Large intestine (tissue), 3 donors: ENCODE data around the gene C10orf62. TPM values are rescaled to one million over a fixed set of nuclear protein-coding genes. Genes with fewer than 3 reads are reported as not detected.
"Not testable (repeated sequence)": the region's sequence is repeated elsewhere in the genome, so short reads cannot be mapped to it uniquely, and the experiment has no call there.

Experiments
- DNase-seq, 2 donors: peaks; one replicate each; pipeline versions ENCODE4 v3.0.0 to v3.0.0-alpha.2; 2013
- H3K27ac ChIP-seq: one replicate; pipeline ENCODE4 v1.5.1; 2013; ENCODE audit warnings: low read length
- H3K27me3 ChIP-seq: 2 replicates; pipeline ENCODE4 v1.6.1; 2013; ENCODE audit warnings: low read length; ENCODE audit not compliant: control insufficient read depth, insufficient read depth
- H3K36me3 ChIP-seq: 2 replicates; pipeline ENCODE4 v1.6.1; 2013; ENCODE audit warnings: low read length; ENCODE audit not compliant: control insufficient read depth, insufficient read depth
- H3K4me1 ChIP-seq: one replicate; pipeline ENCODE4 v1.6.1; 2013; ENCODE audit warnings: low read length; ENCODE audit not compliant: control insufficient read depth, insufficient read depth
- H3K4me3 ChIP-seq: one replicate; pipeline ENCODE4 v1.5.1; 2013; ENCODE audit warnings: low read length
- H3K9me3 ChIP-seq: one replicate; pipeline ENCODE4 v1.6.1; 2013; ENCODE audit warnings: mild to moderate bottlenecking, low read depth, low read length, moderate library complexity; ENCODE audit not compliant: control insufficient read depth
- WGBS: methylation state at CpG from one replicate; pipeline ENCODE4 v1.1.5; 2013; ENCODE audit warnings: low lambda C conversion rate; ENCODE audit not compliant: insufficient coverage; 5-methylcytosine and 5-hydroxymethylcytosine counted together
- polyA plus RNA-seq: library from polyadenylated mRNA; unstranded; fragments of 120-200 nt; gene quantifications from one replicate; pipeline ENCODE4 v1.2.1, GENCODE V29; 2013

Gene C10orf62
- polyA plus RNA-seq, 1 donor, result 0.09 TPM

DNA sequence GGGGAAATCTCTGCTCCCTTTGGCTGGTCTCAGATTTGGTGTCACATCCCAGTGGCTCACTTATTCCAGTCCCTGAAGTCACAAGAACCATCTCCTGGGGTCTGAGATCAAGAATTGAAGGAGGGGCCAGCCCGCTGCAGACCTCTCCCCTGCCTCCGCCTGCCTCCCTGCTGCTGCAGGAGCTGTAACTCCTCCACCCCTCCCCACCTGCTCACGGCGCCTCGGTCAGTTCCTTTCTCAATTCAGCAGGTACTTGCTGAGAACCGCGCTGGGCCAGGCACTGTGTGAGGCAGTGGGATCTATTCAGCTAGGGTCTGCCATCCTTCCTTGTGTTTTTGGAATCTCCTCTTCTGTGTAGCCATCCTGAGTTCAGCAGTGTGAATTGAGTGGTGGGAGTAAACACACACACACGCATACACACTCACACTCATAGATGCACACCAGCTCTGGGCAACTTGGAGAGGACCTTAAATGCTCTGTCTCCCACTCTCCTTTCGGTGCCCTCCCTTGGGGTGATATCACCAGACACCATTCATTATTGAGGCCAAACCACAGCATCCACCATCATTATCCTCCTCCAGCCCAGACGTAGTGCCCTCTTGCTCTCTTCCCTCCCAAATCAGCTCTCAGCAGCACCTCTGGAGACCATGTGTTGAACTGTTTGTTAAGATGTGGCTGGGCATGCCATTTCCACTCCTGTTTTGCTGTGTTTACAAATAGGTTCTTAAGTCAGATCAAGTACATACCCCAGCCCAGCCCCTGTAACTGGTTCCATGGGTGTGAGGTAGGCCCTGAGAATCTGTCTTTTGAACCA lies 39.0 kb upstream of the C10orf62 start:
- peaks cover under 1% of the 10 kb centered on the region for H3K9me3 ChIP-seq
- H3K36me3 ChIP-seq, result no peaks in the 10 kb centered on the region
- no peaks in the 10 kb centered on the region for H3K27me3 ChIP-seq
- peaks cover 3% of the 10 kb centered on the region for H3K4me1 ChIP-seq
- no peak for DNase-seq
- H3K27ac ChIP-seq, result no peak overlapping the region
- no peak overlapping the region for H3K4me3 ChIP-seq
- no CpG with 5 or more reads among the region's 10 CpGs for WGBS

DNA sequence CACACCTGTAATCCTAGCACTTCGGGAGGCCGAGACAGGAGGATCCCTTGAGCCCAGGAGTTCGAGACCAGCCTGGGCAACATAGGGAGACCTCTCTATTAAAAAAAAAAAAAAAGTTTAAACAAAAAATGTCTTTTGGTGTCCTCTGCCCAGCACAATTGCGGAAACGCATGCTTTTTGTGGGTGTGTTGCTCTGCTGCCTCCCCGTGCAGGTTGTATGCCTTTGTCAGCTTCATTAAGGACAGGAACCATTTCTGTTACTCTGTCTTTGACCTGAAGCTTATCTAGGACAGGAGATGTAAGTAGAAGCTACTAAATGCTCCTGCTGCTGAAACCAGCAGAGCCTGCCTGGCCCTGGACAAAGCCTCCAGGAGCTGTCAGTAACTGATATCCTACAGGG lies 38.2 kb upstream of the C10orf62 start:
- no CpG with 5 or more reads among the region's 6 CpGs for whole genome bisulfite sequencing
- Histone ChIP-seq H3K36me3 (no peaks in the 10 kb centered on the region), H3K27ac (no peak overlapping the region), H3K9me3 (peaks cover 3% of the 10 kb centered on the region), H3K4me1 (peaks cover 3% of the 10 kb centered on the region), H3K4me3 (no peak overlapping the region), H3K27me3 (no peaks in the 10 kb centered on the region)
- DNase-seq, result no peak

DNA sequence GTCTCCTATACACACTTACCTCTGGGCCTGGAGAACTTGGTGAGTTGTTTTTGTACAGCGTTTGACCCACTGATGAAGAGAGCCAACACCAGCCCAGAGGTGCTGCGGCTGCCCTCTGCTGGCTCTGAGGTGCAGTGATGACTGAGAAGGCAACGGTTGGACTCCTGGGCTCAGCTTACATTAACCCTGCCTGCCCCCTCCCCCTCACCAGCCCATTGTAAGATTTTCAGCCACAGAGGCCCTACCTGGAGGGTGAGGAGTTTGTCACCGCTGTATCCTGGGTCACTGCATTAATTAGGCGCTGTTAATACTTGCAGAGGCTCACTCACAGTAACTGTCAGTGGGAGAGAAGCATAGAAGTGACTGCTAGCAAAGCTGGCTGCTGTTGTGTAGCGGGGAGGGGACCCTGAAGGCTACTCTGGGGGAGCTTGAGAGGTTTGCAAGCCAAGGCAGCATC lies 35.9 kb upstream of the C10orf62 start:
- Histone ChIP-seq H3K4me3 (no peak overlapping the region), H3K36me3 (no peaks in the 10 kb centered on the region), H3K27me3 (no peaks in the 10 kb centered on the region), H3K9me3 (peaks cover 3% of the 10 kb centered on the region), H3K27ac (no peak overlapping the region), H3K4me1 (peaks cover 3% of the 10 kb centered on the region)
- WGBS, result no CpG with 5 or more reads among the region's 6 CpGs
- DNase-seq, result peak; percentile 22 to 32

DNA sequence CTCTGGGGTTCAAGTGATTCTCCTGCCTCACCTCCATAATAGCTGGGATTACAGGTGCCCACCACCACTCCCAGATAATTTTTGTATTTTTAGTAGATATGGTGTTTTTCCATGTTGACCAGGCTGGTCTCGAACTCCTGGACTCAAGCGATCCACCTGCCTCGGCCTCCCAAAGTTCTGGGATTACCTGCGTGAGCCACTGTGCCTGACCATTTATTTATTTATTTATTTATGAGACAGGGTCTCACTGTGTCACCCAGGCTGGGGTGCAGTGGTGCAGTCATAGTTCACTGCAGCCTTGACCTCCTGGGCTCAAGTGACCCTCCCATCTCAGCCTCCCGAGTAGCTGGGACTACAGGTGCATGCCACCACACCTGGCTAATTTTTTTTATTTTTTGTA lies 35.2 kb upstream of the C10orf62 start:
- not testable (repeated sequence) for H3K27ac ChIP-seq, H3K36me3 ChIP-seq, H3K4me1 ChIP-seq, H3K4me3 ChIP-seq, H3K27me3 ChIP-seq, H3K9me3 ChIP-seq, DNase-seq
- no CpG with 5 or more reads among the region's 5 CpGs for WGBS

DNA sequence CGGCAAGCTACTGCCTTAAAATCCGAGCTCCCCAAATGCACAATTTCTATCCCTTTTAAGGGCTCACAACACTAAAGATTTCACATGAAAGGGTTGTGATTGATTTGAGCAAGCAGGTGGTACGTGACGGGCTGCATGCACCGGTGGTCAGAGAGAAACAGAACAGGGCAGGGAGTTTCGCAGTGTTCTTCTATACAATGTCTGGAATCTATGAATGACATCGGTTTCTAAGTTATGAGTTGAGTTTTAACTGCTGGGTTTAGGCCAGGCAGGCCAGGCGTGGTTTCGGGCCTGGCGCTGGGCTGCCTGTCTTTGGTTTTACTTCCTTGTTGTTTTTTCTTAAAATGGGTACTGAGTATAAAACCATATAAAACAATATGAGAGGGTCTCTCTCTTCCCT lies 34.0 kb upstream of the C10orf62 start:
- not testable (repeated sequence) for H3K27ac ChIP-seq, H3K4me3 ChIP-seq, H3K4me1 ChIP-seq, H3K9me3 ChIP-seq, H3K36me3 ChIP-seq, DNase-seq, H3K27me3 ChIP-seq
- no CpG with 5 or more reads among the region's 10 CpGs for WGBS

DNA sequence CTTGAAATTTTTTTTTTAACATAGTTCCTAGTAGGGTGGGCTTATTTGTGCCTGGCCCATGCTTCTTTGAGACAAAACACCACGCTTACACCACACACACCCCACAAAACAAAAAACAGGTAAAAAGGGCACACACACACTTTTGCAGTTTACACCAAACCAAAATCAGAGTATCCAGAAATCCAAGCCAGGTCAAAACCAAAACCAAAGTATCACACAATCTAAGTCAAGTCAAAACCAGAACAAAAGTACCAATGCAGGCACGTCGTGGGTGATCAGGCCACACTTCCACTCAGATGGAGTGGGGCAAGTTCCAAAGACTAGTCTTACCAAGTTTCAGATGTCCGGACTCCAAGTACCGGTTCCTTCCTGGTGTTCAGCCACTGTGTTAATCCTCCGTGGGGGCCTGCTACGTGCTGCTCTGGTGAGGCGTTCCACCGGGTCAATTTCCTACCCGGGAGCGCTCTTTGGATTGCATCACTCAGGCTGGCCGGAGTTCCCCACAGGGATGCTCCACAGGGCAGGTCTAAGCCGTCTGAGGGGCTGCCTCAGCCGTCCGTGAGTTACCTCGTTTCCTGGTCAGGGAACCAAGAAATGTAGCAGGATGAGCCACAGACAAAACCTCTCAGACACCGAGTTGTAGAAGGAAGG lies 28.7 kb upstream of the C10orf62 start:
- no CpG with 5 or more reads among the region's 17 CpGs for WGBS

DNA sequence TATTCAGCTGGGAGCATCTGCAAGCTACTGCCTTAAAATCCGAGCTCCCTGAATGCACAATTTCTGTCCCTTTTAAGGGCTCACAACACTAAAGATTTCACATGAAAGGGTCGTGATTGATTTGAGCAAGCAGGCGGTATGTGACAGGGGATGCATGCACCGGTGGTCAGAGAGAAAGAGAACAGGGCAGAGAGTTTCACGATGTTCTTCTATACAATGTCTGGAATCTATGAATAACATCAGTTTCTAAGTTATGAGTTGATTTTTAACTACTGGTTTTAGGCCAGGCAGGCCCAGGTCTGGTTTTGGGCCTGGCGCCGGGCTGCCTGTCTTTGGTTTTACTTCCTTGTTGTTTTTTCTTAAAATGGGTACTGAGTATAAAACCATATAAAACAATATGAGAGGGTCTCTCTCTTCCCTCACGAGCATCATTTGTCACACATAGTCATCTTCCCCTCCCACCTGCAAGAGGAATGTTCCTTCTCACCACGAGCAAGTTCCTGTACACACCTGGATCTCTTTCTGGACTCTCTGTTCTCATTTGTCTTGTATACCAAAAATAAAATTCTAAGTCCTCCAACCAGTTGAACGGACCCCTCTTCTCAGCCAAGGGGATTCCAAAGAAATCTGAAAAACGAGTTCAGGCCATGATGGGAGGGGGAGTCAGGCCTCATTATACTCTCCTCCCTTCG lies 28.0 kb upstream of the C10orf62 start:
- H3K27me3 ChIP-seq, H3K27ac ChIP-seq, H3K4me1 ChIP-seq, DNase-seq, H3K4me3 ChIP-seq, H3K36me3 ChIP-seq, H3K9me3 ChIP-seq: not testable (repeated sequence)
- WGBS, result no CpG with 5 or more reads among the region's 12 CpGs

More for the DNA sequence above, 28.7 kb upstream of the C10orf62 start:
- H3K9me3 ChIP-seq, H3K4me3 ChIP-seq, H3K27me3 ChIP-seq, H3K27ac ChIP-seq, H3K36me3 ChIP-seq, H3K4me1 ChIP-seq, DNase-seq: not testable (repeated sequence)

DNA sequence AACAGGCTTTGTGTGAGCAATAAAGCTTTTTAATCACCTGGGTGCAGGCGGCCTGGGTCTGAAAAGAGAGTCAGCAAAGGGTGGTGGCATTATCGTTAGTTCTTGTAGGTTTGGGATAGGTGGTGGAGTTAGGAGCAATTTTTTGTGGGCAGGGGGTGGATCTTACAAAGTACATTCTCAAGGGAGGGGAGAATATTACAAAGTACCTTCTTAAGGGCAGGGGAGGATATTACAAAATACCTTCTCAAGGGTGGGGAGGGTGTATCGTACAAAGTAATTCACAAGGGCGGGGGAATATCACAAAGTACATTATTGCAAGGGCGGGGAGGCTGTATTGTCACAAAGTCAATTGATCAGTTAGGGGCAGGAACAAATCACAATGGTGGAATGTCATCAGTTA lies 27.2 kb upstream of the C10orf62 start:
- H3K27ac ChIP-seq, H3K36me3 ChIP-seq, H3K9me3 ChIP-seq, H3K4me3 ChIP-seq, H3K4me1 ChIP-seq, DNase-seq, H3K27me3 ChIP-seq: not testable (repeated sequence)
- WGBS, result no CpG with 5 or more reads among the region's 5 CpGs

DNA sequence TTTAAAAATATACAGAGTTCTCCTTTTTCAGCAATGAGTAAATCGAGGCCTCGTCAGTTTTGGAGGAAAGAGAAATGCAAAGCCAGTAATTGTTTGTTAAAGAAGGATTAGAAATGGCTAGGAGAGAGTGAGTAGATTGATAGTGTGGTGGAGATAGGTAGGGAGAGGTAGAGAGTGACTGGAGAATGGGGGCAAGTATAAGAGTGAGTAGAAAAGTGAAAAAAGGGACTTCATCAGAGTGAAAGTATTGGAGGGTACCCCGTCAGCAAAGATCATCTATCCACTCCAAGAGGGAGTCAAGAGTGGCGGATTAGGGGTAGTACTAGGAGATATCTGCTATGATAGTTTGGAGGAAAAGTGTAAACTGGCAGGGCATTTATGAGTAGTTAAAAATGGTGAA lies 26.2 kb upstream of the C10orf62 start:
- Histone ChIP-seq H3K9me3 (no peaks in the 10 kb centered on the region), H3K4me3 (no peak overlapping the region), H3K27me3 (no peaks in the 10 kb centered on the region), H3K36me3 (no peaks in the 10 kb centered on the region), H3K4me1 (no peaks in the 10 kb centered on the region), H3K27ac (no peak overlapping the region)
- no peak for DNase-seq
- WGBS, result 94% methylated on average over 3 of the region's 4 CpGs

DNA sequence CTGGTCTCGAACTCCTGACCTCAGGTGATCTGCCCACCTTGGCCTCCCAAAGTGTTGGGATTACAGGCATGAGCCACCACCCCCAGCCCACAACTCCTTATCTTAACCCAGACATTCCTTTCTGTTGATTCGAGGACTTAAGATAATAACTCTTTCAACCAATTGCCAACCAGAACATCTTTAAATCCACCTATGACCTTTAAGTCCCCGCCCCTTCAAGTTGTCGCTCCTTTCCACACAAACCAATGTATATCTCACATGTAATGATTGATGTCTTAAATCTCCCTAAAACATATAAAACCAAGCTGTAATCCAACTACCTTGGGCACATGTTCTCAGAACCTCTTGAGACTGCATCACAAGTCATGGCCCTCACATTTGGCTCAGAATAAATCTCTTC lies 24.7 kb upstream of the C10orf62 start:
- 76% methylated on average over 3 of the region's 4 CpGs for WGBS
- no peaks in the 10 kb centered on the region for H3K27me3 ChIP-seq
- H3K9me3 ChIP-seq, result no peaks in the 10 kb centered on the region
- no peak for DNase-seq
- no peaks in the 10 kb centered on the region for H3K4me1 ChIP-seq
- no peak overlapping the region for H3K27ac ChIP-seq
- no peak overlapping the region for H3K4me3 ChIP-seq
- H3K36me3 ChIP-seq, result no peaks in the 10 kb centered on the region
